Stimulated activated CD4-positive, alpha-beta T cell treated with anti-CD3 and anti-CD28 coated beads, Interleukin-1b, Interleukin-23, amount 100 ng/mL, for 24 hours (primary cell): ENCODE results near the gene OGFOD2.

Experiments
- DNase-seq, 4 experiments: peaks; one replicate each; pipeline ENCODE4 v3.0.0-alpha.2; 2020; ENCODE audit warnings: low read depth in 4 of 4, low spot score in 1 of 4

OGFOD2 gene

DNA sequence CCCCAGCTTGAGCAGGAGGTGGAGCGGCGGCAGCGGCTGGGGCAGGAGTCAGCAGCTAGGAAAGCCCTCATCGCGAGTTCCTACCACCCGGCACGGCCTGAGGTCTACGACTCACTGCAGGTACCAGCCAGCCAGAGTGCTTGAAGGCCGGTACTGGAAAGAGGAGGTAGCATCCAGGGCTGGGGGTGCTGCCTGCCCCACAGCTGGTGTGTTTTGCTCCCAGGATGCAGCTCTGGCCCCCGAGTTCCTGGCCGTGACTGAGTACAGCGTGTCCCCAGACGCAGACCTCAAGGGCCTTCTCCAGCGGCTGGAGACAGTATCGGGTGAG is 1.6 kb downstream of the OGFOD2 start:
- no peak for DNase-seq

DNA sequence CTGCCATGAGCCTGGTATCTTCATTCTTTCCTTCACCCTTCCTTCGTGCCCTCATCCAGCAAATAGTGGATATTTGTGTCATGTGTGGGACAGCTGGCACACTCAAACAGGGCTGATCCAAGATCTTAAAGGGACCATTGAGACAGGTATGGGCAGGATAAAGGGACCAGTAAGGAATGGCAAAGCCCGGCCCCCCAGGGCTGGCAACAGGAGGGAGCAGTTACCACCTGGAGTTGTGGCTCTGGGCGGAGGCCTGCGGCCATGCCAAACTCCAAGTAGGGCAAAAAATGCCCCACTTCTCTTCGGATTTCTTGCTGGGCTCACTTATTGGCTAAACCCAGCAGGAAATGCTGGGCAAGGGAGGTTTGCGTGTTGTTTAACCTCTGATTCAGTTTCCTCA is 2.1 kb downstream of the OGFOD2 start:
- no peak for DNase-seq

DNA sequence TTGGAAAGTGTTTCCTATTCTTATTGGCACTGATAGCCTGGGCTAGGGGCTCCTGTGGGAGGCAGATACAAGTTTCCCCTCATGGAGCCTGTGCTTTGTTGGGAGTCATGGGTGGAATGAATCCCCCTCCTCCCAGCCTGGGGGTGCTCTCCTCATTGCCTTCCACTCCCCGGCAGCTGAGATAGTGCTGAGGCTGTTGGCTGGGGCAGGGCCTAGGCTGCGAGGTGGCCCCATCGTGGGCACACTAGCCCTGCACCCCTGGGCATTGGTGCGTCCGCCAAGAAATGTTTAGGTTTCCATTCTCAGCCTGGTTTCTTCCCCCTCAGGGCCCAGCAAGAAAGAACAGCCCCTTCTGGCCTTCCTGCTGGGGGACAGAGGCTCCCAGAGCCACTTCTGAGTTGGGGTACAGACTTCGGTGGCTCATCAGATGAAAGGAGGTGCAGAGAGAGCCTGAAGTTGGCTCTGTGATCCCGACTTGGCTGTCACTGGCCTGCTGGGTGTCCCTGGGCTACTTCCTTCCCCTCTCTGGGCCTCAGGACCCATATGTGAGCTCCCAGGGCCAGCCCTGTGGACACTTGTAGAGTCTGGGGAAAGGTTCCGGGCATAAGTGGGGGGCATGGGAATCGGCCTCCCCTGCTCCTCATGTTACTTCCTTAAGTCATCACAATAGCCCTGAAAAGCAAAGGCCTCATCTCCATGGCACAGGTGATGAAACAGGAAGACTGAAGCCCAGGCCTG is 2.8 kb downstream of the OGFOD2 start:
- DNase-seq = no peak

GRCh38 chr12:122978507-122978955 is 3.5 kb downstream of the OGFOD2 start:
- DNase-seq = no peak

DNA sequence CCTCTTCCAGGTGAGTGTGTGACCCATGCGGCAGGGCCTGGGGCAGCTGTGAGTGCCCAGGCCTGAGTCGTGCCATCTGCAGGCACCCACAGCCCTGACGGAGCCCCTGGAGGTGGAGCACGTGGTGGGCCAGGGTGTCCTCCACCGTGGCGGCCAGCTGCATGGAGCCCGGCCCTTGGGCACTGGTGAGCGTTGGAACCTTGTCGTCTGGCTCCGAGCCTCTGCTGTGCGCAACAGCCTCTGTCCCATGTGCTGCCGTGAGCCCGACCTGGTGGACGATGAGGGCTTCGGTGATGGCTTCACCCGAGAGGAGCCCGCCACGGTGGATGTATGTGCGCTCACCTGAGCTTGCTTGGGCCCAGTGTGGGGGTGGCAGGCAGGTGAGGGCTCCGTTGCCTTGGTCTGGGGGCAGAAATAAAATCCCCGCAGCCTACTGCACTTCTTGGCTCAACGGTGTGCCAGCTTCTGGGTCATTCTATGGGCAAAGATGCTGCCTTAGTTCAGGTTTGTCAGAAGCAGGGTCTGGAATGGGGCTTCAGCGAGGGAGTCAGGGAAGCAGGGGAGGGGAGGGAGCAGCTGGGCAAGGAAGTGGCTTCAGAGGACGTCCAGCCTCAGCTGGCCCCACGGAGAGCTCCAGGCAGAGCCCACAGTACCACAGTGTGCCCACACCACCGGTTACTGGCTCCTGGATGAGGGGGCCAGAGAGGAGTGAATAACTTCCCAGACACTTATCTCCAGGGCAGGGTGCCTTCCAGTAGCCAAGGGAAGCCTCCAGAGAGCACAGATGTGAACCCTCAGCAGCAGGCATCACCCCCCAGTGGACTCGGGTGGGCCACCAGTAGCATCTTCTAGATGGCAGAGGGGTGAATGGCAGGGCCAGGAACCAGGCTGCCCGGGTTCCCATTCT is 4.2 kb downstream of the OGFOD2 start:
- no peak for DNase-seq

DNA sequence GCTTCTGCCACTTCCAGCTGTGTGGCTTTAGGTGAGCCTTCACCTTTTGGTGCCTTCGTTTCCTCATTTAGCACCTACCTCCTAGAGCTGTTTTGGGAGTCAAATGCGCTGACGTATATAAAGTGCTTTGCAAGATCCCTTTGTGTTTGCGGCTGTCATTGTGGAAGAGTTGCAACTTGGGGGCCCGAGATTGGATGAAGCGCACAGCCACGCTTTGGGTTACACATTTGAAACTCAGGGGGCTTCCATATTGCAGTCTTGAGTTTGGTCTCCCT is 4.8 kb downstream of the OGFOD2 start:
- no peak for DNase-seq

GRCh38 chr12:122980183-122981035 is 5.4 kb downstream of the OGFOD2 start, which contains the start of gene ARL6IP4:
Gene ARL6IP4 (plus strand): TSS chr12:122980681. CDS start chr12:122981140, 459 bp downstream.
- DNase-seq = peak in 3 of 4 experiments; percentile 43 to 65 (median 56)

DNA sequence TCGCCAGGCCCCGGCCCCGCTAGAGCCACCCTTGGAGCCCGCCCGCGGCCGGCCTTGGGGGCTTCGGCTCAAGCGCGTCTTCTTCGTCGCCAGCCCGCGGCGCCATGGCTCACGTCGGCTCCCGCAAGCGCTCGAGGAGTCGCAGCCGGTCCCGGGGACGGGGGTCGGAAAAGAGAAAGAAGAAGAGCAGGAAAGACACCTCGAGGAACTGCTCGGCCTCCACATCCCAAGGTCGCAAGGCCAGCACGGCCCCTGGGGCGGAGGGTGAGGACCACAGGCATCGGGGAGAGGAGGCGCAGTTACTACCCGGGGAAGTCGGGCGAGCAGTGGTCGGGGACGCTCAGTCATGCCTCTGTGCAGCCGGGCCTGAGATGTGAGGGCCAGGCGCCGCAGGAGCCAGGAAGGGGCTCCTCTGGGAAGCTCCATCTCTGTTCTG is 6.0 kb downstream of the OGFOD2 start:
- no peak for DNase-seq

DNA sequence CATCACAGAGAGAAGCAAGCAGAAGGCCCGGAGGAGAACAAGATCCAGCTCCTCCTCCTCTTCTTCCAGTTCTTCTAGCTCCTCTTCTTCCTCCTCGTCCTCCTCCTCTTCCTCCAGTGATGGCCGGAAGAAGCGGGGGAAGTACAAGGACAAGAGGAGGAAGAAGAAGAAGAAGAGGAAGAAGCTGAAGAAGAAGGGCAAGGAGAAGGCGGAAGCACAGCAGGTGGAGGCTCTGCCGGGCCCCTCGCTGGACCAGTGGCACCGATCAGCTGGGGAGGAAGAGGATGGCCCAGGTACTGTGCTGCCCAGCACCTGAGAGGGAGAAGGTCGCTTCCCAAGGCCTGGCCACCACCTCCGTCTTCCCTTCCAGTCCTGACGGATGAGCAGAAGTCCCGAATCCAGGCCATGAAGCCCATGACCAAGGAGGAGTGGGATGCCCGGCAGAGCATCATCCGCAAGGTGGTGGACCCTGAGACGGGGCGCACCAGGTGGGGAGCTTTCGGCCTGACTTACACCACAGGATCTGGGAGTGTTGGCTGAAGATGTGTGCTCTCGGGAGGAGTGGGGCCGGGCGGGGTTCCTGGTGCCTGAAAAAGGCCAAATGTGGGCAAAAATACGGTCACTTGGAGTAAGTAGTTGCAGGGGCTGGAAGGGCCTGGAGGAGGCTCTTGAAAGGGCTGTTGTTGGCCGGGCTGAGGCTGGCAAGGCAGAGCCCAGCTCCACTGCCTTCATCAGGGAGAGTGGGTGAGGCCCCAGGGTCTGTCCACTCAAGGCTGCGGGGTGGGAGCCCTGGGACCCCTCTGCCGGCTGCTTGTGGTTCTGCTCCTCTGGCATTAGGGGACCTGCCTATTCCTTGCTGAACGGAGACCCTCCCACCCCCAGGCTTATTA is 6.8 kb downstream of the OGFOD2 start:
- no peak for DNase-seq

- no peak for DNase-seq
Observed at GRCh38 chr12:122982477-122982815, 7.4 kb downstream of the OGFOD2 start.

GRCh38 chr12:122982963-122983788 is 8.1 kb downstream of the OGFOD2 start:
- DNase-seq = no peak

GRCh38 chr12:122983789-122984515 is 8.9 kb downstream of the OGFOD2 start:
- no peak for DNase-seq

GRCh38 chr12:122984612-122985337 is 9.7 kb downstream of the OGFOD2 start:
- no peak for DNase-seq

- no peak for DNase-seq
Observed at GRCh38 chr12:122985338-122986257, 10.6 kb downstream of the OGFOD2 start.

- no peak for DNase-seq
Observed at GRCh38 chr12:122986258-122986871, 11.3 kb downstream of the OGFOD2 start.

- DNase-seq = no peak
Observed at GRCh38 chr12:122987086-122987951, 12.3 kb downstream of the OGFOD2 start.
